OCI-LY7 (cell line): Measurements from ENCODE around the gene WDR82. TPM values are rescaled to one million over a fixed set of nuclear protein-coding genes. Genes with fewer than 3 reads are reported as not detected.

Experiments
- BruUV-seq: library from RNA; stranded (reverse); fragments of 400-500 nt; replicated peaks from 2 replicates; lab custom pipeline; 2021; lab: Mats Ljungman, UMichigan
- CTCF ChIA-PET: fragments of 300-600 bp; sonication (Branson Sonifier 250); formaldehyde crosslinking; loops from one replicate; lab custom pipeline; 2022; ENCODE audit warnings: antibody characterized with exemption; ENCODE audit not compliant: unreplicated experiment; lab: Charles Lee
- POLR2A ChIA-PET: fragments of 300-600 bp; sonication (Branson Sonifier 250); formaldehyde crosslinking; loops from one replicate; lab custom pipeline; 2022; ENCODE audit warnings: antibody characterized with exemption; lab: Charles Lee
- DNase-seq: peaks from one replicate; pipeline ENCODE4 v3.0.0-alpha.2; 2015; ENCODE audit warnings: low spot score
- H2AFZ ChIP-seq: fragments of 200-600 bp; sonication (generic), shearing (Covaris generic); 2 replicates; pipeline ENCODE4 v1.6.1; 2014; ENCODE audit warnings: mild to moderate bottlenecking, antibody characterized with exemption, low read length, moderate library complexity
- H3K27ac ChIP-seq: fragments of 200-600 bp; sonication (generic); 2 replicates; pipeline ENCODE4 v1.5.1; 2014; ENCODE audit warnings: mixed run types, low read depth, mild to moderate bottlenecking, moderate library complexity, low read length, inconsistent platforms; ENCODE audit not compliant: poor library complexity, severe bottlenecking
- H3K36me3 ChIP-seq: fragments of 200-600 bp; sonication (generic); 2 replicates; pipeline ENCODE4 v1.6.1; 2014; ENCODE audit warnings: mild to moderate bottlenecking, antibody characterized with exemption, low read length, moderate library complexity, mixed read lengths; ENCODE audit not compliant: insufficient read depth
- H3K4me1 ChIP-seq: fragments of 200-600 bp; sonication (generic); 2 replicates; pipeline ENCODE4 v1.5.1; 2014; ENCODE audit warnings: mild to moderate bottlenecking, low read length; ENCODE audit not compliant: insufficient read depth, poor library complexity, severe bottlenecking
- H3K4me2 ChIP-seq: fragments of 200-600 bp; sonication (generic); 2 replicates; pipeline ENCODE4 v1.6.1; 2014; ENCODE audit warnings: mild to moderate bottlenecking, low read length
- H3K4me3 ChIP-seq: fragments of 200-600 bp; sonication (generic); 2 replicates; pipeline ENCODE4 v1.5.1; 2014; ENCODE audit warnings: mild to moderate bottlenecking, low read depth, low read length; ENCODE audit not compliant: poor library complexity, severe bottlenecking
- H3K79me2 ChIP-seq: fragments of 200-600 bp; sonication (generic); 2 replicates; pipeline ENCODE4 v1.6.1; 2016; ENCODE audit warnings: low read depth, mild to moderate bottlenecking, low read length, moderate library complexity, mixed read lengths; ENCODE audit not compliant: insufficient read depth
- H3K9me2 ChIP-seq: fragments of 200-600 bp; sonication (generic); 2 replicates; pipeline ENCODE4 v1.6.1; 2016; ENCODE audit warnings: mild to moderate bottlenecking, low read length, mixed read lengths; ENCODE audit not compliant: insufficient read depth
- H3K9me3 ChIP-seq: fragments of 200-600 bp; sonication (generic); 2 replicates; pipeline ENCODE4 v1.6.1; 2014; ENCODE audit warnings: mild to moderate bottlenecking, mixed run types, low read length, mixed read lengths
- H4K20me1 ChIP-seq: fragments of 200-600 bp; sonication (generic); 2 replicates; pipeline ENCODE4 v1.6.1; 2014; ENCODE audit warnings: mild to moderate bottlenecking, antibody characterized with exemption, low read length, moderate library complexity, mixed read lengths; ENCODE audit not compliant: insufficient read depth
- CTCF ChIP-seq: fragments of 200-600 bp; sonication (generic); conservative IDR thresholded peaks from 2 replicates; pipeline ENCODE4 v1.5.1; 2014; ENCODE audit warnings: mild to moderate bottlenecking, antibody characterized with exemption, low read length, moderate library complexity, mixed read lengths
- EZH2phosphoT487 ChIP-seq: fragments of 200-600 bp; sonication (generic); IDR thresholded peaks from 2 replicates; pipeline ENCODE4 v1.6.1; 2018; ENCODE audit warnings: low read depth, borderline replicate concordance, mild to moderate bottlenecking, mixed run types, antibody characterized with exemption, low read length, moderate library complexity, mixed read lengths
- intact Hi-C: fragments of 100-400 bp; cut with micrococcal nuclease; formaldehyde crosslinking; loops from one replicate; pipeline ENCODE4 v1.10.0; 2022; ENCODE audit not compliant: unreplicated experiment
- total RNA-seq, 2 experiments: library from RNA; depleted of rRNA in 1 of 2; stranded (reverse); fragments of >200 nt in 1 of 2; shearing (Covaris generic) in 1 of 2; gene quantifications; 2 replicates each; pipeline ENCODE4 v1.2.3, GENCODE V29; 2014 to 2022

Gene WDR82
- total RNA-seq, 2 experiments from 2014 or later = 38.5 to 67.9 TPM

DNA sequence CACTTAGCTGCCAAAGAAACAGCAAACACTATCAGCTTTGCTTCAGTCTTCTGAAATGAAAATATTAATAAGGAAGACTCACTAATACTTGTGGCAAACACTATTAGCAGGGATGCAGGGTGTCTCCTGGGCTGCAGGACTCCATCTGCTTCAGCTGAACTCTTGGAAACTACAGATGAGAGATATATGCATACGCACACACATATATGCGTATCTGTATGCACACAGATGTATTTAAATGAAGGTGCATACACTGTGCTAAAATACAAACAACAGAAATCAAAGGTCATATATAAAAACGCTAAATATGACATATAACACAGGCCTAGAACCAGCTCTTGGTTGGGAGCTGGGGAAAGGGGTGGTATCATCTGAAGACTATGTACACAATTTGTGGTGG is 22.3 kb downstream of the WDR82 start:
- H3K79me2 ChIP-seq = peaks cover 4% of the 10 kb centered on the region; the same call in 1 of the 2 replicates

DNA sequence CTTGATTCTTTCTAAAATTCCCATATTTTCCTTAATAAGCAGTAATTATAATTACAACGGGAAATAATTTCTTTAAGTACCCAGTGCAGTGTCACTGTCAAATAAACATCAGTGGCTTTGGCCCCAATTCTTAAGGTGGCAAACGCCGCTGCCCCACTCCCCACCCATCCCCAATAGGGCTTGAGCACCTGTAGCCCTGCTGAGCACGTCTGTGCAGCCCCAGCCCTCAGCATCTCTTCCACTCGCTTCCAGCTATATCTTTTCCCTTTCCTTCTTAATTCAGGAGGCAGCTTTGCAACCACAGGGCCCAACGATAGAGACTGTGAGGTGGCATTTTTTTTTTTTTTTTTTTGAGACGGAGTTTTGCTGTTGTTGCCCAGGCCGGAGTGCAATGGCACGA is 23.8 kb downstream of the WDR82 start:
- intact Hi-C loops = no loop called here
- H2AFZ ChIP-seq = no peak overlapping the region
- H3K27ac ChIP-seq = no peak overlapping the region
- peaks cover 23% of the 10 kb centered on the region for H3K4me1 ChIP-seq
- CTCF ChIA-PET = no interaction called here
- no peaks in the 10 kb centered on the region; the same call in 1 of the 2 replicates for H3K79me2 ChIP-seq
- no peak for DNase-seq
- no peaks in the 10 kb centered on the region for H3K9me3 ChIP-seq
- no peaks in the 10 kb centered on the region for H4K20me1 ChIP-seq
- H3K36me3 ChIP-seq = peaks cover 96% of the 10 kb centered on the region
- TF ChIP-seq CTCF (no peak), EZH2phosphoT487 (no peak)
- no peak overlapping the region for H3K4me3 ChIP-seq
- BruUV-seq = no TSS peak
- no peak overlapping the region for H3K4me2 ChIP-seq
- POLR2A ChIA-PET = interaction anchor here (1.6 kb wide), 1 partner anchor 29 kb away, joined by 5 read pairs; the partner anchor contains the start of gene TLR9
- no peaks in the 10 kb centered on the region for H3K9me2 ChIP-seq

More for the DNA sequence above, 22.3 kb downstream of the WDR82 start:
- CTCF ChIA-PET = no interaction called here
- Histone ChIP-seq H3K9me3 (no peaks in the 10 kb centered on the region), H3K4me2 (no peak overlapping the region), H3K9me2 (no peaks in the 10 kb centered on the region), H3K27ac (no peak overlapping the region), H3K36me3 (peaks cover 96% of the 10 kb centered on the region), H2AFZ (no peak overlapping the region), H4K20me1 (no peaks in the 10 kb centered on the region), H3K4me3 (no peak overlapping the region), H3K4me1 (peaks cover 23% of the 10 kb centered on the region)
- DNase-seq = no peak
- BruUV-seq = no TSS peak
- TF ChIP-seq EZH2phosphoT487 (no peak), CTCF (no peak)
- POLR2A ChIA-PET = interaction anchor here (1.3 kb wide), 1 partner anchor 31 kb away, joined by 3 read pairs; the partner anchor contains the start of gene TLR9
- intact Hi-C loops = no loop called here
